Tibial nerve (tissue), 4 donors: ENCODE measurements around the gene PYGM.

Source experiments
- CTCF ChIP-seq, 5 experiments: fragments of 200-600 bp in 3 of 5; fragments of 450-650 bp in 2 of 5; sonication (generic) in 3 of 5; IDR thresholded peaks; one replicate each; pipeline ENCODE4 v1.5.1; 2016 to 2019; ENCODE audit warnings: antibody characterized with exemption in 5 of 5, mild to moderate bottlenecking in 3 of 5, moderate library complexity in 2 of 5
- EP300 ChIP-seq, 2 donors: sonication (generic); formaldehyde crosslinking; IDR thresholded peaks; one replicate each; pipeline ENCODE4 v1.6.1; 2017; ENCODE audit warnings: antibody characterized with exemption in 2 of 2, mild to moderate bottlenecking in 1 of 2
- POLR2A ChIP-seq, 2 donors: fragments of 450-650 bp; IDR thresholded peaks; one replicate each; pipeline ENCODE4 v1.6.1; 2017; ENCODE audit warnings: antibody characterized with exemption in 2 of 2, mild to moderate bottlenecking in 2 of 2, moderate library complexity in 2 of 2

- TF ChIP-seq POLR2A (IDR thresholded peaks at IDR 0.05) (no peak), CTCF (IDR thresholded peaks at IDR 0.05) (no peak), EP300 (IDR thresholded peaks at IDR 0.05) (no peak)
Observed at GRCh38 chr11:64791781-64792291, 32.1 kb upstream of the PYGM start.
